ENCODE data around the gene CDH4. TPM values are rescaled to one million over a fixed set of nuclear protein-coding genes. Genes with fewer than 3 reads are reported as not detected.

CDH4 gene
- total and polyA plus RNA-seq, 2 of the 8 experiments (the other 6 are each of a cell fraction or from before 2014, with no cell fraction given) = 4.3 to 7.9 TPM

- Histone ChIP-seq H3K27ac (ENCODE audit: low read depth, low read length) (no peak overlapping the region), H3K23ac (ENCODE audit: insufficient read length) (no peak overlapping the region), H3K9ac (replicated peaks in 1 of 4; ENCODE audit: extremely low read depth in 1 of 4, low read depth in 3 of 4, low read length in 3 of 4) (no peak overlapping the region), H3K14ac (ENCODE audit: insufficient read length) (no peak overlapping the region), H4K8ac (ENCODE audit: extremely low read depth, insufficient read depth, low read length) (no peak overlapping the region), H3K4me1 (replicated peaks in 1 of 4; ENCODE audit: control insufficient read depth in 3 of 4, insufficient read depth in 4 of 4, low read length in 3 of 4) (no peaks in the 10 kb centered on the region), H2BK12ac (ENCODE audit: low read depth, low read length) (no peak overlapping the region), H2BK5ac (ENCODE audit: low read depth, low read length) (no peak overlapping the region), H3K79me1 (ENCODE audit: low read depth, low read length) (peaks cover 2% of the 10 kb centered on the region; the same call in 1 of the 2 replicates), H3K18ac (ENCODE audit: extremely low read depth, low read length) (no peak overlapping the region), H3K56ac (replicated peaks; ENCODE audit: insufficient read length, low read depth, low read length) (no peak overlapping the region), H3K23me2 (ENCODE audit: low read depth, low read length) (no peaks in the 10 kb centered on the region), H2AK5ac (ENCODE audit: low read depth, low read length) (no peak overlapping the region), H2BK120ac (replicated peaks; ENCODE audit: low read depth, low read length) (no peak overlapping the region), H4K91ac (replicated peaks; ENCODE audit: insufficient read length, low read length) (no peak overlapping the region), H3K27me3 (replicated peaks in 1 of 4; ENCODE audit: control insufficient read depth in 3 of 4, extremely low read depth in 1 of 4, insufficient read depth in 3 of 4, low read length in 3 of 4) (peaks cover 0 to 4% (median 0%) of the 10 kb centered on the region in 4 experiments; a peak in 2 of 7 replicates), H2BK20ac (ENCODE audit: low read length) (no peak overlapping the region), H2BK15ac (ENCODE audit: low read length) (no peak overlapping the region), H3K4ac (replicated peaks; ENCODE audit: insufficient read length, low read depth, low read length) (no peak overlapping the region), H2AFZ (ENCODE audit: low read length) (no peak overlapping the region), H4K20me1 (replicated peaks in 1 of 2; ENCODE audit: control insufficient read depth in 1 of 2, insufficient read depth in 2 of 2, low read length in 2 of 2) (peaks cover 0 to 3% of the 10 kb centered on the region in 2 experiments), H3K79me2 (ENCODE audit: control insufficient read depth in 1 of 2, insufficient read depth in 2 of 2, low read length in 2 of 2) (no peaks in the 10 kb centered on the region), H3K9me3 (ENCODE audit: insufficient read depth in 2 of 2, low read depth in 1 of 2, low read length in 1 of 2) (peaks cover 0 to 10% of the 10 kb centered on the region in 2 experiments; a peak in 2 of 4 replicates), H3K36me3 (ENCODE audit: control insufficient read depth in 2 of 4, insufficient read depth in 4 of 4, low read length in 3 of 4) (no peaks in the 10 kb centered on the region), H3K4me3 (ENCODE audit: extremely low read depth in 1 of 4, insufficient read depth in 2 of 4, low read depth in 3 of 4, low read length in 4 of 4) (no peak overlapping the region), H3K4me2 (ENCODE audit: insufficient read depth in 1 of 2, low read depth in 2 of 2, low read length in 2 of 2) (no peak overlapping the region), H4K5ac (ENCODE audit: insufficient read length, low read depth, low read length) (no peak overlapping the region)
- no peak for FAIRE-seq
- CTCF ChIA-PET (ENCODE audit: partially characterized antibody) = no interaction called here
- POLR2A ChIA-PET (ENCODE audit: partially characterized antibody) = no interaction called here
- no peak for TF ChIP-seq NRF1 (IDR thresholded peaks at IDR 0.05; ENCODE audit: low read depth, low read length)
- TF ChIP-seq RAD21 (IDR thresholded peaks at IDR 0.05 in 1 of 2, conservative IDR thresholded peaks at IDR 0.05 in 1 of 2; ENCODE audit: low read depth in 2 of 2, low read length in 2 of 2) = no peak
- 90% methylated on average over 11 of the region's 14 CpGs; no CpG with 5 or more reads in 1 of the 2 experiments for WGBS, 2 experiments (ENCODE audit: extremely low coverage in 1 of 2, insufficient coverage in 1 of 2, insufficient read length in 1 of 2, insufficient replicate concordance in 2 of 2, low coverage in 1 of 2, low lambda C conversion rate in 2 of 2, missing lambda C conversion rate in 1 of 2)
- DNase-seq (ENCODE audit: low read depth in 1 of 2, low spot score in 2 of 2) = no peak
These were observed 402.7 kb downstream of the CDH4 start for GRCh38 chr20:61654726-61655125.

Measured in H1 (cell line).